SK-N-MC (cell line): Measurements from ENCODE around the gene CLCF1.

Experiments used
- EZH2 ChIP-seq: fragments of 200-600 bp; sonication (generic); IDR thresholded peaks from one replicate; pipeline ENCODE4 v1.6.1; 2017; ENCODE audit warnings: antibody characterized with exemption
- FOXP2 ChIP-seq: optimal IDR thresholded peaks from 2 replicates; pipeline ENCODE3; 2011; ENCODE audit warnings: mild to moderate bottlenecking, moderate library complexity; ENCODE audit not compliant: insufficient read depth; ENCODE audit errors: extremely low read length, control extremely low read depth
- POLR2AphosphoS5 ChIP-seq: IDR thresholded peaks from 2 replicates; pipeline ENCODE4 v1.6.1; 2012; ENCODE audit warnings: mild to moderate bottlenecking, low read depth, low read length, borderline replicate concordance

DNA sequence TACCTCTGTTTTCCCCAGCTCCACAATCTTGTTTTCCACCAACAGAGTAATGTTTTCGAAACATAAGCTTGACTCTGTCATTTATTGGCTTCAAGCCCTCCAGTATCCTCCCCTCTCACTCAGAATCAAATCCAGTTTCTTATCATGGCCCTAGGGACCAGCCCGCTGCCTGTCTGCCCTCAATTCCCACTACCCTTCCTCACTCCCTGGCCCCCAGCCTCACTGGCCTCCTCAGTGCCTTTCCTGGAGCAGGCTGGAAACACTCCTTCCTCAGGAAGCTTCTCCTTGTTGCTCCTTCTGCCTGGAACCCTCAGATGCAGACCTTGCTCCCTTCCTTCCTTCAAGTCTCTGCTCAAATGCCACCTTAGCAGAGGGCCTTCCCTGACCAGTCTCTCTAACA lies 23.9 kb downstream of the CLCF1 start:
- no peak for TF ChIP-seq POLR2AphosphoS5
- no peak for TF ChIP-seq EZH2
- no peak for TF ChIP-seq FOXP2
